HepG2 (cell line): ENCODE results near the gene FBXO33. TPM values are rescaled to one million over a fixed set of nuclear protein-coding genes. Genes with fewer than 3 reads are reported as not detected.

Experiments
- AHR ChIP-seq: IDR thresholded peaks from 2 replicates; pipeline ENCODE4 v1.6.1; 2018; ENCODE audit warnings: missing genetic modification reagents, missing compliant biosample characterization
- ASH2L ChIP-seq: fragments of 300-600, 200-600 bp; sonication (generic); IDR thresholded peaks from 2 replicates; pipeline ENCODE4 v1.7.0; 2017; ENCODE audit warnings: low read depth, mild to moderate bottlenecking, moderate library complexity, mixed read lengths, low read length; ENCODE audit not compliant: insufficient read length
- ATF5 ChIP-seq: sonication (generic); formaldehyde crosslinking; IDR thresholded peaks from 2 replicates; pipeline ENCODE4 v1.4.0; 2020; ENCODE audit warnings: mild to moderate bottlenecking, low read depth, missing genetic modification reagents
- BCL3 ChIP-seq: sonication (generic); formaldehyde crosslinking; IDR thresholded peaks from 2 replicates; pipeline ENCODE4 v1.5.1; 2020; ENCODE audit warnings: mild to moderate bottlenecking, missing genetic modification reagents, moderate library complexity
- BRF2 ChIP-seq: sonication (generic); formaldehyde crosslinking; IDR thresholded peaks from 2 replicates; pipeline ENCODE4 v1.8.1; 2022; ENCODE audit warnings: mild to moderate bottlenecking, missing genetic modification reagents
- E2F5 ChIP-seq: sonication (generic); formaldehyde crosslinking; conservative IDR thresholded peaks from 2 replicates; pipeline ENCODE4 v1.4.0; 2020; ENCODE audit warnings: missing genetic modification reagents
- FOXA1 ChIP-seq, 2 experiments: fragments of 450-650 bp in 1 of 2; sonication (generic) in 1 of 2; formaldehyde crosslinking in 1 of 2; IDR thresholded peaks; 2 replicates each; pipeline versions ENCODE4 v1.4.0 to v1.6.1; 2016 to 2020; ENCODE audit warnings: missing genetic modification reagents in 1 of 2
- GFI1 ChIP-seq: sonication (generic); formaldehyde crosslinking; IDR thresholded peaks from 2 replicates; pipeline ENCODE4 v1.5.0; 2020; ENCODE audit warnings: missing genetic modification reagents, mild to moderate bottlenecking, borderline replicate concordance
- GMEB1 ChIP-seq: sonication (generic); formaldehyde crosslinking; IDR thresholded peaks from 2 replicates; pipeline ENCODE4 v1.5.1; 2020; ENCODE audit warnings: missing genetic modification reagents, mild to moderate bottlenecking, borderline replicate concordance
- HNF4A ChIP-seq: sonication (generic); formaldehyde crosslinking; IDR thresholded peaks from 2 replicates; pipeline ENCODE4 v1.4.0; 2020; ENCODE audit warnings: missing genetic modification reagents
- HNF4G ChIP-seq, 2 experiments: sonication (generic) in 1 of 2; formaldehyde crosslinking in 1 of 2; IDR thresholded peaks; 2 replicates each; pipeline versions ENCODE4 v1.4.0 to v1.6.1; 2011 to 2020; ENCODE audit warnings: borderline replicate concordance in 2 of 2, low read depth in 2 of 2, mild to moderate bottlenecking in 2 of 2, low read length in 1 of 2, missing genetic modification reagents in 1 of 2, moderate library complexity in 1 of 2
- MZF1 ChIP-seq: sonication (generic); formaldehyde crosslinking; IDR thresholded peaks from 2 replicates; pipeline ENCODE4 v1.8.1; 2023; ENCODE audit warnings: mild to moderate bottlenecking, missing genetic modification reagents, borderline replicate concordance
- RXRB ChIP-seq: IDR thresholded peaks from 2 replicates; pipeline ENCODE4 v1.6.1; 2016; ENCODE audit warnings: borderline replicate concordance, missing genetic modification reagents, missing compliant biosample characterization
- SKIL ChIP-seq: sonication (generic); formaldehyde crosslinking; IDR thresholded peaks from 2 replicates; pipeline ENCODE4 v1.8.0; 2022; ENCODE audit warnings: missing genetic modification reagents, mild to moderate bottlenecking, moderate library complexity, borderline replicate concordance
- ZNF256 ChIP-seq: sonication (generic); formaldehyde crosslinking; conservative IDR thresholded peaks from 2 replicates; pipeline ENCODE4 v1.4.0; 2020; ENCODE audit warnings: missing genetic modification reagents
- ZNF260 ChIP-seq: sonication (generic); formaldehyde crosslinking; IDR thresholded peaks from 2 replicates; pipeline ENCODE4 v1.4.0; 2020; ENCODE audit warnings: missing genetic modification reagents, low read depth, mild to moderate bottlenecking, borderline replicate concordance
- ZNF496 ChIP-seq: sonication (generic); formaldehyde crosslinking; IDR thresholded peaks from 2 replicates; pipeline ENCODE4 v1.8.1; 2023; ENCODE audit warnings: mild to moderate bottlenecking, moderate library complexity, missing genetic modification reagents; ENCODE audit not compliant: insufficient replicate concordance
- ZNF790 ChIP-seq: sonication (generic); formaldehyde crosslinking; IDR thresholded peaks from 2 replicates; pipeline ENCODE4 v1.8.0; 2022; ENCODE audit warnings: missing genetic modification reagents, mild to moderate bottlenecking, borderline replicate concordance
- ZNF816 ChIP-seq: sonication (generic); formaldehyde crosslinking; IDR thresholded peaks from 2 replicates; pipeline ENCODE4 v1.8.0; 2022; ENCODE audit warnings: missing genetic modification reagents, mild to moderate bottlenecking, borderline replicate concordance
- polyA plus RNA-seq, 8 experiments: library from polyadenylated mRNA; depleted of rRNA in 3 of 8; stranded (reverse) in 7 of 8; unstranded in 1 of 8; fragments of >200 nt; fragmentation: Illumina TruSeq in 4 of 8; extraction: Trizol in 4 of 8; gene quantifications; 2 replicates each; pipeline versions ENCODE4 v1.2.1 to v1.2.3, GENCODE V29; 2011 to 2016; ENCODE audit warnings: low read depth in 4 of 8, missing spikeins in 1 of 8, mixed read lengths in 1 of 8; ENCODE audit not compliant: insufficient read depth in 1 of 8
- total RNA-seq, 5 experiments: library from RNA; depleted of rRNA; stranded (reverse); fragments of >200 nt; fragmentation: Illumina TruSeq; extraction: Trizol; gene quantifications; 2 replicates each; pipeline ENCODE4 v1.2.3, GENCODE V29; 2016; ENCODE audit warnings: low read depth in 1 of 5

The FBXO33 gene
- total and polyA plus RNA-seq, 2 of the 13 experiments (the other 11 are each of a cell fraction or from before 2014, with no cell fraction given) = 15.5 to 16.9 TPM

GRCh38 chr14:39431416-39432178, 636 bp downstream of the FBXO33 start (continued):
- TF ChIP-seq SKIL (CRISPR knock-in tag) (no peak), ZNF790 (no peak), ZNF496 (no peak), AHR (CRISPR knock-in tag) (no peak; the same call in 1 of the 2 replicates), ZNF816 (CRISPR knock-in tag) (no peak), ATF5 (CRISPR knock-in tag) (no peak), ZNF256 (0 out of 2 replicates have a peak, but pooled peaks have one; percentile 77), RXRB (CRISPR knock-in tag) (no peak), GMEB1 (CRISPR knock-in tag) (no peak), MZF1 (CRISPR knock-in tag) (peak; percentile 85; the same call in 1 of the 2 replicates), FOXA1 (IDR thresholded peaks at IDR 0.05) (no peak), FOXA1 (CRISPR knock-in tag; IDR thresholded peaks at IDR 0.05) (no peak), GFI1 (CRISPR knock-in tag) (no peak), E2F5 (CRISPR knock-in tag) (0 out of 2 replicates have a peak, but pooled peaks have one; percentile 41), BRF2 (CRISPR knock-in tag) (no peak), ZNF260 (0 out of 2 replicates have a peak, but pooled peaks have one; percentile 89), BCL3 (CRISPR knock-in tag) (no peak; the same call in 1 of the 2 replicates), ASH2L (peak; percentile 95), HNF4G (IDR thresholded peaks at IDR 0.05; ENCODE audit: borderline replicate concordance, low read depth, low read length) (no peak), HNF4G (CRISPR knock-in tag; IDR thresholded peaks at IDR 0.05; ENCODE audit: borderline replicate concordance, low read depth) (peak; percentile 37; the same call in 1 of the 2 replicates), HNF4A (no peak)
